ENCODE data around the gene PLEKHM3. TPM values are rescaled to one million over a fixed set of nuclear protein-coding genes. Genes with fewer than 3 reads are reported as not detected.

The PLEKHM3 gene
- total RNA-seq, 1 donor from 2014 or later: 20.9 TPM

DNA sequence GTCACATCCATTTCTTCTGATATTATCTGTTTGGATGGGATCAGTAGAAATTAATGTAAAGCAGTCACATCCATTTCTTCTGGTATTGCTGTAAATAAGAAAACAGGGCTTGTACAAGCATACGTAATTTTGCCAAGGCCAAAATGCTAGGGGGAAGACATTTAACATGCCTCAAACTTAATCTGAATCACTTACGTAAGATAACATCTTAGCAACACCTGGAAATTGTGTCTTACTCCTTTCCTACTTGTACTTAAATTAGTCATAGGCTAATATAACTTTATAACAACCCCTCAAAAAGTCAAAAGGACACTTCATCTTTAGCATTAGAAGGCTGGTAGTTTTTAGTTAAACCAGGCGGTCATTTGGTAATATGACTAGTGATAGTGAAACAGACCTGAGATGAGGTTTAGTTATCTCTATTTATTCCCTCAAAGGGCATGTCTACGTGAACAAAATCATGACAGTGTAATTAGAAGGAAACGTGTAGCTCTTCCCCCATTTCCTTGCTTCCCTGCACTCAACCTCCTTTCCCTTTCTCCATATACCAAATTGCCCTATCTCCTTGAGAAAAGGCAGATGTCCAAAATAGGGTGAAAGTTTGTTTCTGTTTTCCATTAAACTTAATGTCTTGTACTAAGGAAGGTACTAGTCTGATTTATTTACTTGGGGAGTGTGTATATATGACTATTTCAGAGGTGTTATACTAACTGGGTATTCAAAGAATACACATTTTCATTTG is 156.3 kb downstream of the PLEKHM3 start:
- no peak overlapping the region for H3K4me3 ChIP-seq (ENCODE audit: low read length in 3 of 3)
- H3K9me3 ChIP-seq (ENCODE audit: control insufficient read depth in 3 of 3, low read length in 3 of 3): no peaks in the 10 kb centered on the region
- no peak overlapping the region for H3K27ac ChIP-seq (ENCODE audit: low read depth, low read length)
- H3K36me3 ChIP-seq (ENCODE audit: control insufficient read depth in 3 of 3, insufficient read depth in 3 of 3, low read length in 3 of 3): no peaks in the 10 kb centered on the region
- no peaks in the 10 kb centered on the region for H3K27me3 ChIP-seq (ENCODE audit: control insufficient read depth in 3 of 3, insufficient read depth in 3 of 3, low read length in 3 of 3)
- H3K4me1 ChIP-seq (ENCODE audit: control insufficient read depth in 3 of 3, insufficient read depth in 3 of 3, low read length in 3 of 3): no peaks in the 10 kb centered on the region
- H3K9ac ChIP-seq (ENCODE audit: low read depth in 1 of 3, low read length in 3 of 3): no peak overlapping the region

- Histone ChIP-seq H3K36me3 (ENCODE audit: control insufficient read depth in 3 of 3, insufficient read depth in 3 of 3, low read length in 3 of 3) (peaks cover 0 to under 1% (median 0%) of the 10 kb centered on the region in 3 donors), H3K9ac (ENCODE audit: low read depth in 1 of 3, low read length in 3 of 3) (no peak overlapping the region), H3K4me3 (ENCODE audit: low read length in 3 of 3) (no peak overlapping the region), H3K27me3 (ENCODE audit: control insufficient read depth in 3 of 3, insufficient read depth in 3 of 3, low read length in 3 of 3) (no peaks in the 10 kb centered on the region), H3K27ac (ENCODE audit: low read depth, low read length) (no peak overlapping the region), H3K9me3 (ENCODE audit: control insufficient read depth in 3 of 3, low read length in 3 of 3) (no peaks in the 10 kb centered on the region), H3K4me1 (ENCODE audit: control insufficient read depth in 3 of 3, insufficient read depth in 3 of 3, low read length in 3 of 3) (no peaks in the 10 kb centered on the region)
These were observed 157.4 kb downstream of the PLEKHM3 start for GRCh38 chr2:207867905-207868304.

DNA sequence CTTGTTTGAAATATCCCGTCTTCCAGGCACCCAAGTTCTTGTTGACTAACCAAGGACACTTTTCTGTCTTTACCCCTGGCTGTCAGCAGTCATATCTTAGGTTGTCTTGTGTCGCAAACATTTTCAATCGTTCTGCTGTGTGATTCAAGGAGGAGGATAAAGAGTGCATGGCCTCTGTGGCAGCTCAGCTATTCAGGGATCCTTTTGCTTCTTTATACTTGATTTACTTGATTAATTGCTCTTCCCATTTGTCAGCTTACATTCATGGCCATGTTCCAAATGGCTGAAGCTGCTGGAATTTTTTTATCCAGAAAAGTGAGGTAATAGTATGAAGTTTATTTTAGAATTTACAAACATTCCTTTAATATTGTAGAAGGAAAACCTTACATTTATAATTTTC is 158.3 kb downstream of the PLEKHM3 start:
- Histone ChIP-seq H3K36me3 (ENCODE audit: control insufficient read depth in 3 of 3, insufficient read depth in 3 of 3, low read length in 3 of 3) (peaks cover 0 to 2% (median 0%) of the 10 kb centered on the region in 3 donors), H3K27me3 (ENCODE audit: control insufficient read depth in 3 of 3, insufficient read depth in 3 of 3, low read length in 3 of 3) (no peaks in the 10 kb centered on the region), H3K4me1 (ENCODE audit: control insufficient read depth in 3 of 3, insufficient read depth in 3 of 3, low read length in 3 of 3) (no peaks in the 10 kb centered on the region), H3K4me3 (ENCODE audit: low read length in 3 of 3) (no peak overlapping the region), H3K9ac (ENCODE audit: low read depth in 1 of 3, low read length in 3 of 3) (no peak overlapping the region), H3K27ac (ENCODE audit: low read depth, low read length) (no peak overlapping the region), H3K9me3 (ENCODE audit: control insufficient read depth in 3 of 3, low read length in 3 of 3) (no peaks in the 10 kb centered on the region)

DNA sequence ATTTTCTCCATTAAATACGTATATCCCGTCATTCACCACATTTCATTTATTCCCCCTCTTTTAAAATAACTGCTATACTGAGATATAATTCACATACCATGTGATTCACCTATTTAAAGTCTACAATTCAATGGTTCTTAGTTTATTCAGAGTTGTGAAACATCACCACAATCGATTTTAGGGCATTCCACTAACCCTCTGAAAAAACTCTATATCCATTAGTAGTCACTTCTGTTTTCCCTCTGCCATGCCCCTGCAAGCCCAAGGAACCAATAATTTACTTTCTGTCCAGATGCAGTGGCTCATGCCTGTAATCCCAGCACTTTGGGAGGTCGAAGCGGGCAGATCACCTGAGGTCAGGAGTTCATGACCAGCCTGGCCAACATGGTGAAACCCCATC is 160.1 kb downstream of the PLEKHM3 start:
- no peak overlapping the region for H3K27ac ChIP-seq (ENCODE audit: low read depth, low read length)
- peaks cover 0 to 3% (median 2%) of the 10 kb centered on the region in 3 donors for H3K36me3 ChIP-seq (ENCODE audit: control insufficient read depth in 3 of 3, insufficient read depth in 3 of 3, low read length in 3 of 3)
- H3K9ac ChIP-seq (ENCODE audit: low read depth in 1 of 3, low read length in 3 of 3): no peak overlapping the region
- no peaks in the 10 kb centered on the region for H3K27me3 ChIP-seq (ENCODE audit: control insufficient read depth in 3 of 3, insufficient read depth in 3 of 3, low read length in 3 of 3)
- H3K4me1 ChIP-seq (ENCODE audit: control insufficient read depth in 3 of 3, insufficient read depth in 3 of 3, low read length in 3 of 3): no peaks in the 10 kb centered on the region
- no peak overlapping the region for H3K4me3 ChIP-seq (ENCODE audit: low read length in 3 of 3)
- no peaks in the 10 kb centered on the region for H3K9me3 ChIP-seq (ENCODE audit: control insufficient read depth in 3 of 3, low read length in 3 of 3)

DNA sequence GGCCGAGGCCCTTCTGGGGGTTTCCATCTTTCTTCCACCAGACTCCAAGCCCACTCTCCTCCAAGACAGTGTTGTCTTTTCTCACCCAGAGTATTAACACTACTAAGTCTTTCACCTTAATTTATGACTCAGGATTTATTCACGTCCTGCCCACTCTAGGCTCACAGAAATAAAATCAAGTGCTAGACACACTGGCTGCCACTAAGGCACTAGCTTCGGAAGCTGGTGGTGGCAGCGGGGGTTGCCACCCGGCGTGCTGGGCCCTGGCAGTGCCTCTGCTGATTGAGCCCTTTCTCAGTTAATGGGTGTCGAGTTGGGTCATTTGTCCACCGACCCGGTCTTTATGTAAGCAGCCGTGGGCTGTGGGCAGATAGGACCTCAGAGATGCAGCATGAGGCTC is 162.0 kb downstream of the PLEKHM3 start:
- no peak overlapping the region for H3K27ac ChIP-seq (ENCODE audit: low read depth, low read length)
- no peak overlapping the region for H3K9ac ChIP-seq (ENCODE audit: low read depth in 1 of 3, low read length in 3 of 3)
- H3K9me3 ChIP-seq (ENCODE audit: control insufficient read depth in 3 of 3, low read length in 3 of 3): no peaks in the 10 kb centered on the region
- no peak overlapping the region for H3K4me3 ChIP-seq (ENCODE audit: low read length in 3 of 3)
- H3K27me3 ChIP-seq (ENCODE audit: control insufficient read depth in 3 of 3, insufficient read depth in 3 of 3, low read length in 3 of 3): no peaks in the 10 kb centered on the region
- H3K36me3 ChIP-seq (ENCODE audit: control insufficient read depth in 3 of 3, insufficient read depth in 3 of 3, low read length in 3 of 3): peaks cover 0 to 5% (median 5%) of the 10 kb centered on the region in 3 donors
- H3K4me1 ChIP-seq (ENCODE audit: control insufficient read depth in 3 of 3, insufficient read depth in 3 of 3, low read length in 3 of 3): no peaks in the 10 kb centered on the region

DNA sequence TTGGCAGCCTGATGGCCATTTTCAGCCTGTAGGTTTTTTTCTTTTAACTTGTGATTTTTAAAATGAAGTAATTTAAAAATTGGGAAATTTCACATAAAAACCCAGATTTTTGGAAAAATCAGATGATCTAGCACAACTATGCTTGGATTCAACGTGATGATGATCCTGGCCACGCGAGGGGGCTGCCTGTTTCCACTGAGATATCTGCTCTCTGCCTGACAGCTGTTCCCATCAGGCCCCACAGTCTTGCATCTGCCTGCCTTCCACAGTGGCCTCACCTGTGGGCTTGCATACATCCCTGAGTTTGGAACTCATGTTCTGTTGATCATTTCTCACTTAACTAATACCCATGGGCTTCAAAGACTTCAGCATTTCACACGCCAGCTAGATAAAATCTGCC is 163.5 kb downstream of the PLEKHM3 start:
- Histone ChIP-seq H3K27ac (ENCODE audit: low read depth, low read length) (no peak overlapping the region), H3K4me3 (ENCODE audit: low read length in 3 of 3) (no peak overlapping the region), H3K9ac (ENCODE audit: low read depth in 1 of 3, low read length in 3 of 3) (no peak overlapping the region), H3K27me3 (ENCODE audit: control insufficient read depth in 3 of 3, insufficient read depth in 3 of 3, low read length in 3 of 3) (no peaks in the 10 kb centered on the region), H3K4me1 (ENCODE audit: control insufficient read depth in 3 of 3, insufficient read depth in 3 of 3, low read length in 3 of 3) (no peaks in the 10 kb centered on the region), H3K36me3 (ENCODE audit: control insufficient read depth in 3 of 3, insufficient read depth in 3 of 3, low read length in 3 of 3) (peaks cover 0 to 5% (median 5%) of the 10 kb centered on the region in 3 donors), H3K9me3 (ENCODE audit: control insufficient read depth in 3 of 3, low read length in 3 of 3) (no peaks in the 10 kb centered on the region)

- no peak overlapping the region for H3K9ac ChIP-seq (ENCODE audit: low read depth in 1 of 3, low read length in 3 of 3)
- H3K27me3 ChIP-seq (ENCODE audit: control insufficient read depth in 3 of 3, insufficient read depth in 3 of 3, low read length in 3 of 3): no peaks in the 10 kb centered on the region
- no peaks in the 10 kb centered on the region for H3K9me3 ChIP-seq (ENCODE audit: control insufficient read depth in 3 of 3, low read length in 3 of 3)
- H3K27ac ChIP-seq (ENCODE audit: low read depth, low read length): no peak overlapping the region
- no peaks in the 10 kb centered on the region for H3K4me1 ChIP-seq (ENCODE audit: control insufficient read depth in 3 of 3, insufficient read depth in 3 of 3, low read length in 3 of 3)
- H3K36me3 ChIP-seq (ENCODE audit: control insufficient read depth in 3 of 3, insufficient read depth in 3 of 3, low read length in 3 of 3): peaks cover 0 to 5% (median 5%) of the 10 kb centered on the region in 3 donors
- H3K4me3 ChIP-seq (ENCODE audit: low read length in 3 of 3): no peak overlapping the region
These were observed 164.6 kb downstream of the PLEKHM3 start for GRCh38 chr2:207860685-207861084.

- Histone ChIP-seq H3K4me3 (ENCODE audit: low read length in 3 of 3) (no peak overlapping the region), H3K9me3 (ENCODE audit: control insufficient read depth in 3 of 3, low read length in 3 of 3) (no peaks in the 10 kb centered on the region), H3K36me3 (ENCODE audit: control insufficient read depth in 3 of 3, insufficient read depth in 3 of 3, low read length in 3 of 3) (peaks cover 0 to 5% (median 3%) of the 10 kb centered on the region in 3 donors), H3K27me3 (ENCODE audit: control insufficient read depth in 3 of 3, insufficient read depth in 3 of 3, low read length in 3 of 3) (no peaks in the 10 kb centered on the region), H3K27ac (ENCODE audit: low read depth, low read length) (no peak overlapping the region), H3K4me1 (ENCODE audit: control insufficient read depth in 3 of 3, insufficient read depth in 3 of 3, low read length in 3 of 3) (no peaks in the 10 kb centered on the region), H3K9ac (ENCODE audit: low read depth in 1 of 3, low read length in 3 of 3) (no peak overlapping the region)
These were observed 169.7 kb downstream of the PLEKHM3 start for GRCh38 chr2:207855591-207855990.

GRCh38 chr2:207854484-207855440 is 170.6 kb downstream of the PLEKHM3 start:
- no peak overlapping the region for H3K4me3 ChIP-seq (ENCODE audit: low read length in 3 of 3)
- H3K9ac ChIP-seq (ENCODE audit: low read depth in 1 of 3, low read length in 3 of 3): no peak overlapping the region
- H3K27ac ChIP-seq (ENCODE audit: low read depth, low read length): no peak overlapping the region
- no peaks in the 10 kb centered on the region for H3K9me3 ChIP-seq (ENCODE audit: control insufficient read depth in 3 of 3, low read length in 3 of 3)
- no peaks in the 10 kb centered on the region for H3K4me1 ChIP-seq (ENCODE audit: control insufficient read depth in 3 of 3, insufficient read depth in 3 of 3, low read length in 3 of 3)
- no peaks in the 10 kb centered on the region for H3K27me3 ChIP-seq (ENCODE audit: control insufficient read depth in 3 of 3, insufficient read depth in 3 of 3, low read length in 3 of 3)
- H3K36me3 ChIP-seq (ENCODE audit: control insufficient read depth in 3 of 3, insufficient read depth in 3 of 3, low read length in 3 of 3): no peaks in the 10 kb centered on the region

DNA sequence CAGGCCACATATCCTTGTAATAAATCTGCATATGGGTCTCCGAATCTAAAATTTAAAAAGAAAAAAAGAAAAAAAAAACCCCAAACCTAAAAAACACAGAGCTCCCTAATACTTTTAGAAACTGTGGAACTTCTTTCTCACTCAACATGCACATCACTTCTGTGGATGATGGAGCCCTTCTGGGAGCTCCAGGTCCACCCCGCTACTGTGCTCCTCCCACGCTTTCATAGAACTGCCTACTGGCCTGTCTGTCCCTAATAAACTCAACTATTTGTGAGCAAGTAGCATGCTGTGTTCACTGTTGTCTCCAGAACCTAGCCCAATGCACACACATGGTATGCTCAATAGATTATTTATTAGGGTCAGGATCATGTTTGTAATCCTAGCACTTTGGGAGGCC is 172.5 kb downstream of the PLEKHM3 start:
- H3K4me3 ChIP-seq (ENCODE audit: low read length in 3 of 3): no peak overlapping the region
- no peak overlapping the region for H3K9ac ChIP-seq (ENCODE audit: low read depth in 1 of 3, low read length in 3 of 3)
- no peaks in the 10 kb centered on the region for H3K36me3 ChIP-seq (ENCODE audit: control insufficient read depth in 3 of 3, insufficient read depth in 3 of 3, low read length in 3 of 3)
- no peaks in the 10 kb centered on the region for H3K4me1 ChIP-seq (ENCODE audit: control insufficient read depth in 3 of 3, insufficient read depth in 3 of 3, low read length in 3 of 3)
- H3K27ac ChIP-seq (ENCODE audit: low read depth, low read length): no peak overlapping the region
- H3K27me3 ChIP-seq (ENCODE audit: control insufficient read depth in 3 of 3, insufficient read depth in 3 of 3, low read length in 3 of 3): no peaks in the 10 kb centered on the region
- no peaks in the 10 kb centered on the region for H3K9me3 ChIP-seq (ENCODE audit: control insufficient read depth in 3 of 3, low read length in 3 of 3)
